ENCODE measurements around the gene MTX1. TPM values are rescaled to one million over a fixed set of nuclear protein-coding genes. Genes with fewer than 3 reads are reported as not detected.

Gene MTX1
- total and polyA plus RNA-seq, 9 of the 15 experiments (the other 6 are each of a cell fraction or from before 2014, with no cell fraction given), result 29.1 to 98.4 (median 66.9) TPM

GRCh38 chr1:155261852-155262673 lies 53.6 kb downstream of the MTX1 start, which contains the start of gene SCAMP3 (continued):
- TF ChIP-seq ATF6 (CRISPR knock-in tag; IDR thresholded peaks at IDR 0.05) (no peak), USF2 (CRISPR knock-in tag; IDR thresholded peaks at IDR 0.05) (peak; percentile 96), ETV5 (CRISPR knock-in tag; IDR thresholded peaks at IDR 0.05; ENCODE audit: low read depth) (peak; percentile 81), NCOA6 (IDR thresholded peaks at IDR 0.05) (no peak), CREB1 (IDR thresholded peaks at IDR 0.05) (peak; percentile 79), CREB1 (CRISPR knock-in tag; IDR thresholded peaks at IDR 0.05) (peak; percentile 86), MGA (IDR thresholded peaks at IDR 0.05) (no peak; the same call in 1 of the 2 replicates), ZNF507 (tag; conservative IDR thresholded peaks at IDR 0.05) (no peak), MCM3 (IDR thresholded peaks at IDR 0.05) (no peak), RBBP5 (IDR thresholded peaks at IDR 0.05; ENCODE audit: borderline replicate concordance, insufficient read depth, low read length, poor library complexity, severe bottlenecking) (peak; percentile 74), RBM15 (IDR thresholded peaks at IDR 0.05; ENCODE audit: insufficient read depth, low read length) (no peak), ELK3 (CRISPR knock-in tag; IDR thresholded peaks at IDR 0.05) (peak; percentile 84; the same call in 1 of the 2 replicates)

Measured in K562 (cell line).